Tibial nerve (tissue), 4 donors: ENCODE results near the gene TMEM47.

Source experiments
- CTCF ChIP-seq, 5 experiments: fragments of 200-600 bp in 3 of 5; fragments of 450-650 bp in 2 of 5; sonication (generic) in 3 of 5; IDR thresholded peaks; one replicate each; pipeline ENCODE4 v1.5.1; 2016 to 2019; ENCODE audit warnings: antibody characterized with exemption in 5 of 5, mild to moderate bottlenecking in 3 of 5, moderate library complexity in 2 of 5
- EP300 ChIP-seq, 2 donors: sonication (generic); formaldehyde crosslinking; IDR thresholded peaks; one replicate each; pipeline ENCODE4 v1.6.1; 2017; ENCODE audit warnings: antibody characterized with exemption in 2 of 2, mild to moderate bottlenecking in 1 of 2
- POLR2A ChIP-seq, 2 donors: fragments of 450-650 bp; IDR thresholded peaks; one replicate each; pipeline ENCODE4 v1.6.1; 2017; ENCODE audit warnings: antibody characterized with exemption in 2 of 2, mild to moderate bottlenecking in 2 of 2, moderate library complexity in 2 of 2

GRCh38 chrX:34586346-34586911 is 70.7 kb downstream of the TMEM47 start:
- TF ChIP-seq CTCF (IDR thresholded peaks at IDR 0.05) (no peak), EP300 (IDR thresholded peaks at IDR 0.05) (no peak), POLR2A (IDR thresholded peaks at IDR 0.05) (no peak)
